Neural progenitor cell (in vitro differentiated cells): ENCODE data around the gene MFAP3L. TPM values are rescaled to one million over a fixed set of nuclear protein-coding genes. Genes with fewer than 3 reads are reported as not detected.

ENCODE experiments used
- DNase-seq: peaks from one replicate; pipeline ENCODE4 v3.0.0-alpha.2; 2016; ENCODE audit warnings: low spot score
- H2AFZ ChIP-seq: fragments of 200-600 bp; sonication (generic); replicated peaks from 2 replicates; pipeline ENCODE4 v1.6.1; 2016; ENCODE audit warnings: antibody characterized with exemption
- H3F3A ChIP-seq: fragments of 200-600 bp; sonication (generic); 2 replicates; pipeline ENCODE4 v1.6.1; 2016; ENCODE audit warnings: antibody characterized with exemption, low read depth
- H3K27ac ChIP-seq: fragments of 200-600 bp; sonication (generic); 2 replicates; pipeline ENCODE4 v1.5.1; 2016; ENCODE audit warnings: mild to moderate bottlenecking
- H3K27me3 ChIP-seq: fragments of 200-600 bp; sonication (generic); 2 replicates; pipeline ENCODE4 v1.6.1; 2016; ENCODE audit warnings: mild to moderate bottlenecking, moderate library complexity
- H3K36me3 ChIP-seq: fragments of 200-600 bp; sonication (generic); 2 replicates; pipeline ENCODE4 v1.5.1; 2016
- H3K4me1 ChIP-seq: fragments of 200-600 bp; sonication (generic); 2 replicates; pipeline ENCODE4 v1.6.1; 2016; ENCODE audit warnings: mixed run types
- H3K4me2 ChIP-seq: fragments of 200-600 bp; sonication (generic); 2 replicates; pipeline ENCODE4 v1.6.1; 2016
- H3K4me3 ChIP-seq: fragments of 200-600 bp; sonication (generic); 2 replicates; pipeline ENCODE4 v1.5.1; 2016
- H3K79me2 ChIP-seq: fragments of 200-600 bp; sonication (generic); 2 replicates; pipeline ENCODE4 v1.6.1; 2016; ENCODE audit warnings: low read depth
- H3K9ac ChIP-seq: fragments of 200-600 bp; sonication (generic); 2 replicates; pipeline ENCODE4 v1.6.1; 2016
- H3K9me3 ChIP-seq: fragments of 200-600 bp; sonication (generic); 2 replicates; pipeline ENCODE4 v1.5.1; 2016; ENCODE audit warnings: low read depth
- H4K20me1 ChIP-seq: fragments of 200-600 bp; sonication (generic); 2 replicates; pipeline ENCODE4 v1.6.1; 2016; ENCODE audit warnings: low read depth
- H3K27ac Mint-ChIP-seq: 3 replicates; pipeline ENCODE4 v1.8.0; 2021; ENCODE audit warnings: mixed read lengths
- H3K27me3 Mint-ChIP-seq: 2 replicates; pipeline ENCODE4 v1.8.0; 2022; ENCODE audit warnings: low read depth, mild to moderate bottlenecking, inconsistent platforms, moderate library complexity, mixed read lengths; ENCODE audit not compliant: insufficient read depth
- H3K36me3 Mint-ChIP-seq: 3 replicates; pipeline ENCODE4 v1.8.0; 2021; ENCODE audit warnings: mixed read lengths
- H3K4me1 Mint-ChIP-seq: 3 replicates; pipeline ENCODE4 v1.8.0; 2021; ENCODE audit warnings: mixed read lengths
- H3K4me3 Mint-ChIP-seq: 3 replicates; pipeline ENCODE4 v1.8.0; 2021; ENCODE audit warnings: mild to moderate bottlenecking, moderate library complexity, mixed read lengths
- H3K9me3 Mint-ChIP-seq: 3 replicates; pipeline ENCODE4 v1.8.0; 2020; ENCODE audit warnings: mixed read lengths
- CTCF ChIP-seq: fragments of 200-600 bp; sonication (generic); IDR thresholded peaks from 2 replicates; pipeline ENCODE4 v1.5.1; 2017; ENCODE audit warnings: antibody characterized with exemption, mild to moderate bottlenecking
- EZH2 ChIP-seq: fragments of 200-600 bp; sonication (generic); IDR thresholded peaks from 2 replicates; pipeline ENCODE4 v1.6.1; 2017; ENCODE audit warnings: antibody characterized with exemption, mild to moderate bottlenecking, moderate library complexity
- EZH2phosphoT487 ChIP-seq: fragments of 200-600 bp; sonication (generic); IDR thresholded peaks from 2 replicates; pipeline ENCODE4 v1.6.1; 2017; ENCODE audit warnings: antibody characterized with exemption
- total RNA-seq: library from RNA; depleted of rRNA; stranded (reverse); fragments of >200 nt; gene quantifications from 2 replicates; pipeline ENCODE4 v1.2.3, GENCODE V29; 2015; ENCODE audit warnings: low replicate concordance

MFAP3L gene
- total RNA-seq, 1 donor from 2014 or later = 30.7 TPM

GRCh38 chr4:169976951-169977350 lies 49.2 kb downstream of the MFAP3L start:
- no peaks in the 10 kb centered on the region for H3K27me3 ChIP-seq
- peak; percentile 41 for DNase-seq
- no peaks in the 10 kb centered on the region for H3K79me2 ChIP-seq
- no peak overlapping the region for H3K4me3 ChIP-seq
- no peak overlapping the region for H3K4me3 Mint-ChIP-seq
- no peaks in the 10 kb centered on the region for H3K9me3 Mint-ChIP-seq
- TF ChIP-seq EZH2 = no peak
- peak overlapping the region; percentile 31 for H3K4me2 ChIP-seq
- H3K9ac ChIP-seq = no peak overlapping the region
- no peaks in the 10 kb centered on the region for H3K27me3 Mint-ChIP-seq
- peak overlapping the region; percentile 47 for H2AFZ ChIP-seq
- H3K36me3 Mint-ChIP-seq = no peaks in the 10 kb centered on the region
- no peaks in the 10 kb centered on the region for H3K9me3 ChIP-seq
- H3K36me3 ChIP-seq = no peaks in the 10 kb centered on the region
- H3K4me1 ChIP-seq = peaks cover 24% of the 10 kb centered on the region
- H4K20me1 ChIP-seq = no peaks in the 10 kb centered on the region
- no peak overlapping the region for H3K27ac Mint-ChIP-seq
- H3K4me1 Mint-ChIP-seq = peaks cover 19% of the 10 kb centered on the region
- H3F3A ChIP-seq = peaks cover 12% of the 10 kb centered on the region
- H3K27ac ChIP-seq = peak overlapping the region; percentile 51

DNA sequence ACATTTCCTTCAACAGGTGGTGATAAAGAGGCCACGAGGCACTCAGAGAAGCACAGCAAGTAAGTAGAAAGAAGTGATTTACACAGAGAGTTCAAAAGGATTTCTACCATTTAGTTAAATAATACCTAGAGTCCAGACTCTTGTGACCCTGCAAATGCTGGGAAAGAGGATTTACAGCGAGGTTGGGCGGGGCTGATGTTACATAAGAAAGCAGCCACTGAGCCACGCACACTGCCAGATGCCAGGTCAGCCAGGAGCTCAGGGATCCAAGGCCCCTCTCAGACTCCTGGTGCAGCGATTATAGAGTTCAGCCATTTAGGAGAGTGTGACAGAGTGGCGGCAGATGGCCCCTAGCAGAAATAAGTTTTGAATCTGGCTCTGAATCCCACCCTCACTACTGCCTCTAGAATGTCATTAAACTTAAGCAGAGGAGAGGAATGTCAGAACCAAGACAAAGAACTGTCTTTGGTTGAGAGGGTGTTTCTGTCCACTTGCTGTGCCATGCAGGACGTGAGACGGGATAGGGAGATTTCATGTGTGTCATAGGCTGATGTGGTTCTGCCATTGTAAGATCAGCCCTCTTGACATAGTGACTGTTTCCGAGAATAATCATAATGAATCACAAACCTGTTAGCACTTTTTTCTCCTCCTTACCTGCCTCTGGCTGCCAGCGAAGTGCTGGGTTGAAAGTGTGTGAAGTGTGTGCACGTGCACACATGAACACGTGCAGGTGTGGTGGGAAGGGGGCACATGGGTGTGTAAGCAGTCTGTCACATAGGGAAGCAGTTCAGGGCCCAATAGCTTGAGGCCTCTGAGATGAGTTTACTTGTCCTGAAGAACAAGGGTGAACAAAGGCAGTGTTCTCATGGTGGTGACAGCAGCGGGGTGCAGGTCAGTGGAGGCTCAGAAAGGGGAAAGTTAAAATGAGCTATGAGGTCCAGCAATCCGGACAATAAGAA lies 50.1 kb downstream of the MFAP3L start:
- Mint-ChIP-seq H3K4me1 (peaks cover 19% of the 10 kb centered on the region), H3K9me3 (no peaks in the 10 kb centered on the region), H3K27me3 (no peaks in the 10 kb centered on the region), H3K27ac (peak overlapping the region; percentile 44), H3K36me3 (no peaks in the 10 kb centered on the region), H3K4me3 (no peak overlapping the region)
- Histone ChIP-seq H3K36me3 (no peaks in the 10 kb centered on the region), H3F3A (peaks cover 12% of the 10 kb centered on the region), H2AFZ (peak overlapping the region; percentile 47), H3K27ac (peak overlapping the region; percentile 69), H3K9ac (no peak overlapping the region), H3K4me2 (peak overlapping the region; percentile 31), H3K27me3 (no peaks in the 10 kb centered on the region), H4K20me1 (no peaks in the 10 kb centered on the region), H3K4me3 (no peak overlapping the region), H3K4me1 (peaks cover 24% of the 10 kb centered on the region), H3K79me2 (no peaks in the 10 kb centered on the region), H3K9me3 (no peaks in the 10 kb centered on the region)
- DNase-seq = peak; percentile 63
- TF ChIP-seq CTCF = no peak
- no peak for TF ChIP-seq EZH2phosphoT487
- no peak for TF ChIP-seq EZH2

DNA sequence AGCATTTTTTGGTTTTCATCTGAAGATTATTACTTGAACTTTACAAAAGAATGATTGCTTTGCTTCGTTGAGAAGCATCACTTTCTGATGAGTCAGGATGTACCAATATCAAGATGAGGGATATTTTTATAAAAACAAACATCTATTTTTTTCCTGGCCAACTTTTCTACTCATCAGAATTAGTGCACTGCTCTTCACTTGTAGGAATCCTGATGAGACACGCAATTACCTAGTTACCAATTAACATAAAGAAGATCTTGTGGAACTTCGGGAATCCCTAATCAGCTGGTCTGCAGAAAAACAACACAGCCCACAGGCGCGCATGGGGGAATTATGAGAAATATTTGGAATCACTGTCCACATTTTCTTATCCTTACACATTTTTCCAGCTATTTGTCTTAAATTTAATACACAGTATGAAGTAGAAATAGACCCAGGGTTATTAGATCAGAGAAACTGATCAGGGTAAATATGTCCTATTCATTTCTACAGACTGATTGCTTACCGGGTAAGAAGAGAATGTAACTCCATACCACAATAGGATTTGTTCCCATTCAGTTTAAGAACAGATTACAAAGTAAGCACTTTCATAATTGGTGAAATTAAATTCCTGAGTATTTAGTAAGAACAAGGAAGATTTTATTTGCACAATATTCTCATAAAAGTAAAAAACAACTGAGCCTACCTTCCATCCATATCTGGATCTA lies 50.9 kb downstream of the MFAP3L start:
- H3K36me3 Mint-ChIP-seq = no peaks in the 10 kb centered on the region
- H3K27me3 Mint-ChIP-seq = no peaks in the 10 kb centered on the region
- Histone ChIP-seq H4K20me1 (no peaks in the 10 kb centered on the region), H3K4me1 (peaks cover 24% of the 10 kb centered on the region), H3K27me3 (no peaks in the 10 kb centered on the region), H3K4me2 (peak overlapping the region; percentile 31), H2AFZ (no peak overlapping the region), H3K79me2 (no peaks in the 10 kb centered on the region), H3K9ac (no peak overlapping the region), H3K27ac (peak overlapping the region; percentile 69), H3F3A (peaks cover 12% of the 10 kb centered on the region), H3K36me3 (no peaks in the 10 kb centered on the region), H3K9me3 (no peaks in the 10 kb centered on the region), H3K4me3 (no peak overlapping the region)
- DNase-seq = no peak
- no peak overlapping the region for H3K27ac Mint-ChIP-seq
- no peak for TF ChIP-seq CTCF
- no peak for TF ChIP-seq EZH2phosphoT487
- no peak for TF ChIP-seq EZH2
- H3K4me3 Mint-ChIP-seq = no peak overlapping the region
- peaks cover 19% of the 10 kb centered on the region for H3K4me1 Mint-ChIP-seq
- no peaks in the 10 kb centered on the region for H3K9me3 Mint-ChIP-seq
